Astrocyte of the cerebellum (primary cell): ENCODE data around the gene SMARCAD1.

Experiments
- DNase-seq: peaks from one replicate; pipeline ENCODE4 v3.0.0-alpha.2; 2011; ENCODE audit warnings: low read depth
- H3K4me3 ChIP-seq: 2 replicates; pipeline ENCODE4 v1.5.1; 2011; ENCODE audit warnings: mild to moderate bottlenecking, low read depth, low read length, moderate library complexity
- in situ Hi-C: cut with HindIII; loops from 2 replicates; pipeline ENCODE4 v1.10.0; 2017; ENCODE audit warnings: low sequenced_read_pairs
- TF ChIP-seq, protein P1 (sequence below): IDR thresholded peaks from 2 replicates; pipeline ENCODE4 v1.5.1; 2012; ENCODE audit warnings: low read length, low read depth, moderate library complexity, mild to moderate bottlenecking; ENCODE audit errors: missing control alignments

SMARCAD1 gene

DNA sequence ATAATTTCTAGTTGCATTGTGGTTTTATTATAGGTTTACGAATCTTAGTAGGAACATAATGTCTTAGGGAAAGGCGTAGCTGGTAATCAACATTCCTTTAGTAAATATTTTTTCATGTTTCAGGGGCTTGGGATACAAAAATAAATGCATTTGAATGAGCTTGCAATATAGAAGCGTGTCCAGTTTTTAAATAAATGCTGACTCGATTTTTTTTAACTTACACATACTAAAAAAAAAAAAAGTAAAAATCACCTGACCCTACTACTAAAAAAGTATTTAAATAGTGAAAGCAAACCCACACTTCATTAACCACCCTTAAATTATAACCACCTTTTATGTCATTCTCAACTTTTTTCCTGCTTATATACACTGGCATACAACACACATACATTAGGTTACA lies 29.6 kb downstream of the SMARCAD1 start:
- in situ Hi-C loops, result no loop called here
- H3K4me3 ChIP-seq, result no peak overlapping the region
- DNase-seq, result no peak
- TF ChIP-seq, protein P1, sequence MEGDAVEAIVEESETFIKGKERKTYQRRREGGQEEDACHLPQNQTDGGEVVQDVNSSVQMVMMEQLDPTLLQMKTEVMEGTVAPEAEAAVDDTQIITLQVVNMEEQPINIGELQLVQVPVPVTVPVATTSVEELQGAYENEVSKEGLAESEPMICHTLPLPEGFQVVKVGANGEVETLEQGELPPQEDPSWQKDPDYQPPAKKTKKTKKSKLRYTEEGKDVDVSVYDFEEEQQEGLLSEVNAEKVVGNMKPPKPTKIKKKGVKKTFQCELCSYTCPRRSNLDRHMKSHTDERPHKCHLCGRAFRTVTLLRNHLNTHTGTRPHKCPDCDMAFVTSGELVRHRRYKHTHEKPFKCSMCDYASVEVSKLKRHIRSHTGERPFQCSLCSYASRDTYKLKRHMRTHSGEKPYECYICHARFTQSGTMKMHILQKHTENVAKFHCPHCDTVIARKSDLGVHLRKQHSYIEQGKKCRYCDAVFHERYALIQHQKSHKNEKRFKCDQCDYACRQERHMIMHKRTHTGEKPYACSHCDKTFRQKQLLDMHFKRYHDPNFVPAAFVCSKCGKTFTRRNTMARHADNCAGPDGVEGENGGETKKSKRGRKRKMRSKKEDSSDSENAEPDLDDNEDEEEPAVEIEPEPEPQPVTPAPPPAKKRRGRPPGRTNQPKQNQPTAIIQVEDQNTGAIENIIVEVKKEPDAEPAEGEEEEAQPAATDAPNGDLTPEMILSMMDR, result no peak

DNA sequence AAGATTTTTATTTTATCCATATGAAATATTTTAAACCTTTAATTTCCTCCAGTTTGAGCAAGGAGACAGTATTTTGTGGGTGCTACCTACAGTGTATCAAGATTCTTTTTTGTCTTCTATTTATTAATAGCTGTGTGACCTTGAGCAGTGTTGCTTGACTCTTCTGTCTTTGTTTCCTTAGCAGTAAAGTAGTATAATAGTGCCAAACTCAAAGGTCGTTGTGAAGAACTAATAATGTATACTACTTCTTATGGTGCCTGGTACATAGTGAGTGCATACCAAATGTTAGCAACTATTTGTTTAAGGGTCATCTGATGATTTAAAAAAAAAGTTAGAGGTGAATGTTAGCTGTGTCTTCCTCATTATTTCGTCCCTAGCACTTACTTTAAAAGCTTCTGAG lies 30.5 kb downstream of the SMARCAD1 start:
- in situ Hi-C loops, result no loop called here
- no peak overlapping the region for H3K4me3 ChIP-seq
- TF ChIP-seq, protein P1, result no peak
- DNase-seq, result no peak

DNA sequence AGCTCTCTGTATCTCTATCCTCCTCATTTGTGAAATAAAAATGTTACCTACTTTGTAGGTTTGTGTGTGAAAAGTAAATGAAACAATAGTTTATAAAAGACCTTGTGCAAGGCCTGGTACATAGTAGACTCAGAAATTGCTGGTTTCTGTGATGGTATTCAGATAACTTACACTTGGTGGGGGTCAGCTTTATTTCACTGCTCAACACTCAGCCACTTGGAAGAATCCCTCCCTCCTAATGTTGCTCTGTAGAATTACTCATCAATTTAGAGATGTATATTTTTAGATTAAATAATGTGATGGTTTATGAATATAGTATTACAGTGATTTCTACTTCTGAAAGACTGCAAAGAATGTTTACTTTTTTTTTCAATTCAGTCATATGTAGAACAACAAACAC lies 32.7 kb downstream of the SMARCAD1 start:
- TF ChIP-seq, protein P1, result no peak
- in situ Hi-C loops, result no loop called here
- no peak overlapping the region for H3K4me3 ChIP-seq
- DNase-seq, result no peak

DNA sequence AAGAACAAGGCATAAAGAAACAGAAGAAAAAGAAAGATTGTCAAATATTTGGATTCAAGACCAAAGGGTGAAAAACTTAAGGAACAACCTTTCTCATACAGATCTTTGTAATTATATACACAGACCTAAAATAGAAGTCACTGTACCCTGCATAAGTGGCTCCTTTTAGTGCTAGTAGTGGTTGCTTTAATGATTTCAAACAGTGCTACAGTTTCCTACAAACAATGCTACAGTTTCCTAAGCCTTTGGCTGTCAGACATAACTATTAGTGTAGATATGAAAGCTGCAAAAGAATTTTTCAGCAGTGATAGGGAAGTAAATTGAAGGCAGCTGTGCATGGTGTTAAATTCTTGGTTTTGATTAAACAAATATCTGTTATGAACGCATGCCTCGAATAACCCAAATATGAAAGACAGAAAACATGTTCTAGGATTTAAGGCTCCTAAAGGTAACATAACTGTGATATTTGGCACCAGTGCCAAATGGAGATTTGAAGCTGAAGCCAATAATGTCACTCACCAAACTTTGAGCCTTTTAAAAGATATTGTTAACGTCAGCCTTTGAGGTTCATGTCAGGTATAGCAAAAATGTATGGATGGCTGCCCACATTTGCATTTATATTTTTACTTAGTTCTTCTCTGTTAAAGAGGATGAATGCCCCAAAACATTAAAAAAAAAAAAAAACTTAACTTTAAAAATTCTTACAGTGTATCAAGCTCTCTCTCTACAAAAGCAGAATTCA lies 36.6 kb downstream of the SMARCAD1 start:
- TF ChIP-seq, protein P1, result no peak
- in situ Hi-C loops, result no loop called here
- no peak for DNase-seq
- no peak overlapping the region for H3K4me3 ChIP-seq

DNA sequence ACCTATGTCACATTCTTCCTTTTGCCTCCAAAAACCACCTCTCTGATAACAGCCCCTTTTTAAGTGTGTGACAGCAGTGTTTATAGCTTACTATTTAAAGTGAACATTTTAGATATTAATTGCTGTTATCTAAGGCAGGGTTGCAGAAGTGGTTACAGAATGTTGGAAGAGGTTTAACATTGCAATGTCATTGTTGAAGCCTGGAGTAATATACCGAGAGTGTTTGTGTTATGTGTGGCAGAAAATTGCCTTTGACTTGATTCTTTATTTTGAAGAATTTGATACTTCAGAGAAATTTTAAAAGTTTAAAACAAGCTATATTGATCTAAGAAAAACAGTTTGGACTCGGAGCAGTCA lies 37.1 kb downstream of the SMARCAD1 start:
- no peak for DNase-seq
- TF ChIP-seq, protein P1, result no peak
- no peak overlapping the region for H3K4me3 ChIP-seq
- in situ Hi-C loops, result no loop called here

DNA sequence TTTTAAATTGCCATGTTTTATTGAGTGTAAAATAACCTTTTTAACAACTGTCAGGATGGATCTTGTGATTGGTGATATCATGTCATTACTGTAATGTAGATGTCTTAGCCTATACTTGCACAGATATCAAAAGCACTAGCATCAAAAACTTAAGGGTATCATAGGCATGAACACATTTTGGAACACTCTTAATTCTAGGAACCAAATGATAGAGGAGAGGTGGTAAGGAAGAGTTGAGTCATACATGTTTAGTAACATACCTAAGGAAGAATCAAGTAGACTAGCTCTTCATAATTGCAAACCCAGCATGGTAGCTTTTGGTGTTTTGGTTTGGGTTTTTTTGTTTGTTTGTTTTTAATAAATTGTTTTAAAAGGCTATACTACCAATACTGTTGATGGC lies 43.4 kb downstream of the SMARCAD1 start:
- TF ChIP-seq, protein P1, result no peak
- DNase-seq, result no peak
- no peak overlapping the region for H3K4me3 ChIP-seq
- in situ Hi-C loops, result no loop called here
